DND-41 (cell line): ENCODE measurements around the gene CEP131.

Source experiments
- ATAC-seq: fragments of 200-7000 bp; cut with Tn5 transposase; 3 replicates; pipeline ENCODE4 v1.9.1; 2021; ENCODE audit warnings: low read depth; ENCODE audit not compliant: insufficient read depth
- DNase-seq: peaks from one replicate; pipeline ENCODE4 v3.0.0-alpha.2; 2020
- H2AFZ ChIP-seq: 2 replicates; pipeline ENCODE4 v1.6.0; 2012; ENCODE audit warnings: low read depth, low read length
- H3K27ac ChIP-seq: 2 replicates; pipeline ENCODE4 v1.5.1; 2012; ENCODE audit warnings: low read length, inconsistent platforms
- H3K27me3 ChIP-seq: fragments of 200-600 bp; sonication (generic); 2 replicates; pipeline ENCODE4 v1.6.0; 2012; ENCODE audit warnings: low read length, mild to moderate bottlenecking, inconsistent platforms; ENCODE audit not compliant: insufficient read depth, poor library complexity
- H3K36me3 ChIP-seq: 2 replicates; pipeline ENCODE4 v1.5.1; 2012; ENCODE audit warnings: low read length, inconsistent platforms; ENCODE audit not compliant: insufficient read depth
- H3K4me1 ChIP-seq: 2 replicates; pipeline ENCODE4 v1.5.1; 2012; ENCODE audit warnings: mild to moderate bottlenecking, low read length; ENCODE audit not compliant: insufficient read depth
- H3K4me2 ChIP-seq: 2 replicates; pipeline ENCODE4 v1.6.0; 2012; ENCODE audit warnings: mild to moderate bottlenecking, moderate library complexity, low read length, inconsistent platforms; ENCODE audit not compliant: insufficient read depth
- H3K4me3 ChIP-seq, 2 experiments: fragments of 200-600 bp in 1 of 2; shearing (Covaris generic) in 1 of 2; 2 replicates each; pipeline ENCODE4 v1.5.1; 2012 to 2016; ENCODE audit warnings: inconsistent platforms in 2 of 2, low read length in 2 of 2, mild to moderate bottlenecking in 2 of 2, low read depth in 1 of 2, moderate library complexity in 1 of 2
- H3K79me2 ChIP-seq: 2 replicates; pipeline ENCODE4 v1.6.0; 2012; ENCODE audit warnings: low read length, inconsistent platforms; ENCODE audit not compliant: insufficient read depth
- H3K9ac ChIP-seq: 2 replicates; pipeline ENCODE4 v1.6.0; 2012; ENCODE audit warnings: low read depth, mild to moderate bottlenecking, inconsistent platforms, low read length, moderate library complexity
- H3K9me3 ChIP-seq: 2 replicates; pipeline ENCODE4 v1.5.1; 2012; ENCODE audit warnings: low read length, moderate library complexity, mild to moderate bottlenecking, inconsistent platforms; ENCODE audit not compliant: insufficient read depth, severe bottlenecking
- H4K20me1 ChIP-seq: 2 replicates; pipeline ENCODE4 v1.6.0; 2012; ENCODE audit warnings: low read length; ENCODE audit not compliant: insufficient read depth
- CTCF ChIP-seq: IDR thresholded peaks from 2 replicates; pipeline ENCODE4 v1.5.1; 2012; ENCODE audit warnings: borderline replicate concordance, low read length, moderate library complexity, mild to moderate bottlenecking; ENCODE audit not compliant: poor library complexity, severe bottlenecking; ENCODE audit errors: extremely low read depth
- EZH2 ChIP-seq: IDR thresholded peaks from 3 replicates; pipeline ENCODE4 v1.6.1; 2012; ENCODE audit warnings: borderline replicate concordance, low read depth, mild to moderate bottlenecking, moderate library complexity, low read length, inconsistent platforms; ENCODE audit not compliant: severe bottlenecking

The CEP131 gene

GRCh38 chr17:81247339-81247990, 24.7 kb upstream of the CEP131 start:
- Histone ChIP-seq H3K9ac (no peak overlapping the region), H3K4me2 (no peak overlapping the region), H4K20me1 (peaks cover 28% of the 10 kb centered on the region), H3K27ac (no peak overlapping the region), H3K4me1 (no peaks in the 10 kb centered on the region), H3K9me3 (no peaks in the 10 kb centered on the region), H3K36me3 (peaks cover 44% of the 10 kb centered on the region), H3K79me2 (no peaks in the 10 kb centered on the region), H2AFZ (no peak overlapping the region), H3K4me3 (no peak overlapping the region), H3K27me3 (no peaks in the 10 kb centered on the region)
- no peak for DNase-seq
- no peak for TF ChIP-seq CTCF
- no peak for TF ChIP-seq EZH2
- no peak for ATAC-seq

GRCh38 chr17:81246679-81247338, 24.0 kb upstream of the CEP131 start:
- DNase-seq, result no peak
- TF ChIP-seq CTCF (no peak), EZH2 (no peak)
- H4K20me1 ChIP-seq, result peaks cover 33% of the 10 kb centered on the region

GRCh38 chr17:81246343-81246670, 23.5 kb upstream of the CEP131 start:
- H3K27me3 ChIP-seq, result no peaks in the 10 kb centered on the region
- H3K27ac ChIP-seq, result no peak overlapping the region
- peaks cover 43% of the 10 kb centered on the region for H3K36me3 ChIP-seq
- H3K4me1 ChIP-seq, result peaks cover 3% of the 10 kb centered on the region
- peaks cover 3% of the 10 kb centered on the region; the same call in 1 of the 2 replicates for H3K79me2 ChIP-seq
- TF ChIP-seq EZH2, result no peak
- no peak for TF ChIP-seq CTCF
- no peak overlapping the region for H3K4me3 ChIP-seq
- ATAC-seq (no peak), DNase-seq (no peak)
- peaks cover 37% of the 10 kb centered on the region for H4K20me1 ChIP-seq
- H3K4me2 ChIP-seq, result no peak overlapping the region
- no peaks in the 10 kb centered on the region for H3K9me3 ChIP-seq
- no peak overlapping the region for H3K9ac ChIP-seq
- H2AFZ ChIP-seq, result no peak overlapping the region

More at GRCh38 chr17:81246679-81247338, 24.0 kb upstream of the CEP131 start:
- no peak for ATAC-seq
- no peak overlapping the region for H3K27ac ChIP-seq
- H3K4me2 ChIP-seq, result no peak overlapping the region
- H3K27me3 ChIP-seq, result no peaks in the 10 kb centered on the region
- H3K36me3 ChIP-seq, result peaks cover 42% of the 10 kb centered on the region
- H3K79me2 ChIP-seq, result no peaks in the 10 kb centered on the region
- H3K4me1 ChIP-seq, result no peaks in the 10 kb centered on the region
- H3K9me3 ChIP-seq, result no peaks in the 10 kb centered on the region
- H3K4me3 ChIP-seq, result no peak overlapping the region
- H3K9ac ChIP-seq, result no peak overlapping the region
- no peak overlapping the region for H2AFZ ChIP-seq
